Natural killer cell (primary cell): ENCODE results near the gene UGT1A1. TPM values are rescaled to one million over a fixed set of nuclear protein-coding genes. Genes with fewer than 3 reads are reported as not detected.
"Not testable (repeated sequence)": the region's sequence is repeated elsewhere in the genome, so short reads cannot be mapped to it uniquely, and the experiment has no call there.

Experiments
- ATAC-seq, 3 donors: fragments of 150-1000 bp in 2 of 3; fragments of 200-7000 bp in 1 of 3; cut with Tn5 transposase; 1 replicate in 1 of 3; 2 replicates in 2 of 3; pipeline ENCODE4 v1.10.0; 2021; ENCODE audit warnings: mild to moderate bottlenecking in 2 of 3, moderate library complexity in 2 of 3
- DNase-seq, 2 donors: peaks; one replicate each; pipeline versions ENCODE4 v3.0.0 to v3.0.0-alpha.2; 2013 to 2021; ENCODE audit warnings: mixed read lengths in 1 of 2
- H3K27ac ChIP-seq: one replicate; pipeline ENCODE4 v1.5.1; 2013; ENCODE audit warnings: mild to moderate bottlenecking, low read length
- H3K27me3 ChIP-seq: one replicate; pipeline ENCODE4 v1.6.1; 2013; ENCODE audit warnings: low read length; ENCODE audit not compliant: control insufficient read depth, insufficient read depth
- H3K36me3 ChIP-seq: one replicate; pipeline ENCODE4 v1.6.1; 2013; ENCODE audit warnings: low read length; ENCODE audit not compliant: control insufficient read depth, insufficient read depth
- H3K4me1 ChIP-seq: one replicate; pipeline ENCODE4 v1.6.1; 2013; ENCODE audit warnings: low read length; ENCODE audit not compliant: control insufficient read depth, insufficient read depth
- H3K4me3 ChIP-seq: one replicate; pipeline ENCODE4 v1.5.1; 2013; ENCODE audit warnings: low read length
- H3K9me3 ChIP-seq: one replicate; pipeline ENCODE4 v1.6.1; 2013; ENCODE audit warnings: low read length; ENCODE audit not compliant: control insufficient read depth, insufficient read depth
- H3K27ac Mint-ChIP-seq, 2 donors: one replicate each; pipeline ENCODE4 v1.8.0; 2022; ENCODE audit warnings: mild to moderate bottlenecking in 2 of 2, mixed read lengths in 2 of 2, moderate library complexity in 1 of 2
- H3K27me3 Mint-ChIP-seq, 2 donors: one replicate each; pipeline ENCODE4 v1.8.0; 2022; ENCODE audit warnings: low read depth in 2 of 2, mixed read lengths in 2 of 2
- H3K36me3 Mint-ChIP-seq: one replicate; pipeline ENCODE4 v1.8.0; 2022; ENCODE audit warnings: mixed read lengths
- H3K4me1 Mint-ChIP-seq, 2 donors: one replicate each; pipeline ENCODE4 v1.8.0; 2022; ENCODE audit warnings: mixed read lengths in 2 of 2
- H3K4me3 Mint-ChIP-seq: one replicate; pipeline ENCODE4 v1.8.0; 2022; ENCODE audit warnings: mild to moderate bottlenecking, moderate library complexity, mixed read lengths
- H3K9me3 Mint-ChIP-seq, 2 donors: one replicate each; pipeline ENCODE4 v1.8.0; 2022; ENCODE audit warnings: mixed read lengths in 2 of 2
- CTCF ChIP-seq: fragments of 200-600 bp; IDR thresholded peaks from one replicate; pipeline ENCODE4 v1.8.0; 2022; ENCODE audit warnings: antibody characterized with exemption
- WGBS: methylation state at CpG from one replicate; pipeline ENCODE4 v1.1.7; 2013; ENCODE audit warnings: missing lambda C conversion rate; ENCODE audit not compliant: insufficient coverage; 5-methylcytosine and 5-hydroxymethylcytosine counted together
- intact Hi-C: fragments of 100-400 bp; cut with micrococcal nuclease; formaldehyde crosslinking; loops from one replicate; pipeline ENCODE4 v1.14.2; 2022
- total RNA-seq, 4 donors: library from RNA; stranded (reverse); fragments of 120-200 nt in 1 of 4; gene quantifications; one replicate each; pipeline versions ENCODE4 v1.2.3 to v1.2.4, GENCODE V29; 2013 to 2022

UGT1A1 gene
- total RNA-seq, 3 donors from 2014 or later (not counting 1 experiment from before 2014, with no cell fraction given) = not detected

- H3K4me1 Mint-ChIP-seq = no peaks in the 10 kb centered on the region
- ATAC-seq (no peak), DNase-seq (no peak)
- TF ChIP-seq CTCF = no peak
- Histone ChIP-seq H3K27ac (no peak overlapping the region), H3K4me3 (no peak overlapping the region), H3K4me1 (no peaks in the 10 kb centered on the region), H3K27me3 (peaks cover 4% of the 10 kb centered on the region), H3K9me3 (peaks cover 10% of the 10 kb centered on the region), H3K36me3 (no peaks in the 10 kb centered on the region)
- no peak overlapping the region for H3K27ac Mint-ChIP-seq
- H3K36me3 Mint-ChIP-seq = peaks cover 9% of the 10 kb centered on the region
- peaks cover 27 to 41% of the 10 kb centered on the region in 2 donors for H3K27me3 Mint-ChIP-seq
- 85% methylated on average over 10 of the region's 10 CpGs for WGBS
- H3K4me3 Mint-ChIP-seq = no peak overlapping the region
- intact Hi-C loops = no loop called here
- no peaks in the 10 kb centered on the region for H3K9me3 Mint-ChIP-seq
Measured at GRCh38 chr2:233746475-233747282, 13.4 kb upstream of the UGT1A1 start.

GRCh38 chr2:233747283-233747544 lies 12.9 kb upstream of the UGT1A1 start:
- no peaks in the 10 kb centered on the region for H3K9me3 Mint-ChIP-seq
- 97% methylated on average over 6 of the region's 6 CpGs for WGBS
- intact Hi-C loops = no loop called here

GRCh38 chr2:233750689-233751088 lies 9.4 kb upstream of the UGT1A1 start:
- H3K4me1 ChIP-seq, H3K4me1 Mint-ChIP-seq, intact Hi-C loops, H3K36me3 ChIP-seq, DNase-seq, H3K27ac Mint-ChIP-seq, H3K27ac ChIP-seq, H3K27me3 ChIP-seq, H3K36me3 Mint-ChIP-seq, H3K9me3 Mint-ChIP-seq, H3K4me3 ChIP-seq, H3K4me3 Mint-ChIP-seq: not testable (repeated sequence)
- H3K27me3 Mint-ChIP-seq = peaks cover 32 to 52% of the 10 kb centered on the region in 2 donors
- H3K9me3 ChIP-seq = peaks cover 10% of the 10 kb centered on the region
- WGBS = 92% methylated on average over 1 of the region's 2 CpGs
- ATAC-seq = peak in 1 of 3 donors; percentile 17

More at GRCh38 chr2:233747283-233747544, 12.9 kb upstream of the UGT1A1 start:
- Mint-ChIP-seq H3K36me3 (peaks cover 9% of the 10 kb centered on the region), H3K4me3 (no peak overlapping the region), H3K27me3 (peaks cover 29 to 41% of the 10 kb centered on the region in 2 donors), H3K4me1 (no peaks in the 10 kb centered on the region), H3K27ac (no peak overlapping the region)
- Histone ChIP-seq H3K9me3 (peaks cover 10% of the 10 kb centered on the region), H3K27ac (no peak overlapping the region), H3K27me3 (peaks cover 4% of the 10 kb centered on the region), H3K36me3 (no peaks in the 10 kb centered on the region), H3K4me3 (no peak overlapping the region), H3K4me1 (no peaks in the 10 kb centered on the region)
- no peak for ATAC-seq
- DNase-seq = no peak
- no peak for TF ChIP-seq CTCF

- H3K9me3 ChIP-seq = peaks cover 10% of the 10 kb centered on the region
- intact Hi-C loops, H3K27ac ChIP-seq, DNase-seq, H3K36me3 ChIP-seq, H3K27ac Mint-ChIP-seq, H3K4me3 ChIP-seq, H3K36me3 Mint-ChIP-seq, H3K9me3 Mint-ChIP-seq, H3K4me1 Mint-ChIP-seq, ATAC-seq, H3K4me1 ChIP-seq, H3K4me3 Mint-ChIP-seq, H3K27me3 ChIP-seq: not testable (repeated sequence)
- 69% methylated on average over 2 of the region's 2 CpGs for WGBS
- H3K27me3 Mint-ChIP-seq = peaks cover 31 to 49% of the 10 kb centered on the region in 2 donors
Measured at GRCh38 chr2:233751212-233752009, 8.7 kb upstream of the UGT1A1 start.
